Activated T-cell treated with anti-CD3 and anti-CD28 coated beads, Interleukin-2, amount 50 U/mL, for 24 hours (primary cell): ENCODE results near the gene CCNK.

ENCODE experiments used
- DNase-seq: peaks from one replicate; pipeline ENCODE4 v3.0.0-alpha.2; 2020
- H3K27ac Mint-ChIP-seq: 2 replicates; pipeline ENCODE4 v1.8.0; 2020; ENCODE audit warnings: mild to moderate bottlenecking, mixed read lengths
- H3K27me3 Mint-ChIP-seq: 2 replicates; pipeline ENCODE4 v1.8.0; 2020; ENCODE audit warnings: mixed read lengths
- H3K36me3 Mint-ChIP-seq: 2 replicates; pipeline ENCODE4 v1.8.0; 2020; ENCODE audit warnings: low read depth, mixed read lengths
- H3K4me1 Mint-ChIP-seq: 2 replicates; pipeline ENCODE4 v1.8.0; 2020; ENCODE audit warnings: low read depth, mixed read lengths
- H3K4me3 Mint-ChIP-seq: 2 replicates; pipeline ENCODE4 v1.8.0; 2020; ENCODE audit warnings: mild to moderate bottlenecking, moderate library complexity, mixed read lengths
- H3K9me3 Mint-ChIP-seq: 2 replicates; pipeline ENCODE4 v1.8.0; 2020; ENCODE audit warnings: mixed read lengths

CCNK gene

DNA sequence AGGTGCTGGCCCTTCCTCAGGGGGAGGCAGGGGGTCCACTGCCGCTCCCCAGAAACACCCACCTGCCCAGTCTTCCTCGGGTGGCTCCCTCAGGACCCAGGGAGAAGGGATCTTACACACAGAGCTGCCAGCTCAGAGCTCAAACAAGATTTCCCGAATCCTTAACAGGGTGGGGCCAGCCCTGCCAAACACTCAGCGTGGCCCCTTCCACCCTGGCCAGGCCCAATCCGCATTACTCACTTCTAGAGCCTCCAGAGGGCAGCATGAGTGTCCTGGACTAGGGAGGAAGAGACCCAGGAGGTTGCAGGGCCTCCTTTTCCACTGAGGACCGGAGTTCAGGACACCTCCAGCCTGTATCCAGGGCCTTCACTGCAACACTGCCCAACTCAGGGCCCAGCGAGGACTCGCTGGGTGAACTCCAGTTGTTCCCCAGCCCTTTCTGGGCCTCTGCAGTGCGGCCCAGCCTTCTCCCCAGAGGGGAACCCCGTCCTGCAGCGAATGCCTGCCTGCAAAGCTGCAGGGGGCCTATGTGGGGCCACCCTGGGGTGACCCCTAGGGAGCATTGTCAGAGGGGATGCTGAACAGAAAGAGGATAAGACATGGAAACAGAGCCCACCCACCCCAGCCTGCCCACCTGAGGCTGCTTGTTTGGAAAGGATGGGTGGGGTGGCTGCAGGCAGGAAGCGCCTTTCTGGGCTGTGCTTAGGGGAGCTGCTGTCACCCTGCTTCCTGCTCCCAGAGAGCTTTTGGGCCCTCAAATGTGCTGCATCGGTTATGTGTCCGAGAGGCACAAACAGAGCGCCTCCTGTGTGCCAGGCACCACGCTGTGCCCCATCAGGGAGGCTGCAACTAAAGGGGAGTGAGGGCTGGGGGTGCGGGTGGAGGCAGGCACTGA lies 43.8 kb downstream of the CCNK start:
- Mint-ChIP-seq H3K36me3 (no peaks in the 10 kb centered on the region), H3K4me1 (peaks cover 8% of the 10 kb centered on the region), H3K27ac (peak overlapping the region; percentile 59), H3K4me3 (no peak overlapping the region), H3K27me3 (no peaks in the 10 kb centered on the region), H3K9me3 (no peaks in the 10 kb centered on the region)
- no peak for DNase-seq

DNA sequence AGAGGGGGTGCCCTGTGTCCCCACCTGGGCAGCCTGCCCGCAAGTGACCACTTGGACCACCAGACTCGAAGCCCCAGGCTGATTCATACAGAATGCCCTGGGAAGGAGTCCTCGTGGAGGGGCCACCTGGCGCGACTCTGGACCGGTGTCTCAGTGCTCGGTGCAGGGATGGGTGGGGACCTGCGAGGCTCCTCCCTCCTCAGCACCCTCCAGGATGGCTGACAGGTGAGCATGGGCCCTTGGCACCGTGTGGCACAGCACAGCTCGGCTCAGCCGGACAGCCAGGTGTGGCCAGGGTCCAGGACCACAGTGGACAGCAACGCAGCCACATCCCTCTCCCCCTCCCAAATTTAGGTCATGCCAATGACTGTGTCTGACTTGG lies 44.5 kb downstream of the CCNK start:
- DNase-seq: no peak
- no peak overlapping the region for H3K27ac Mint-ChIP-seq
- H3K27me3 Mint-ChIP-seq: no peaks in the 10 kb centered on the region
- peaks cover 8% of the 10 kb centered on the region for H3K4me1 Mint-ChIP-seq
- H3K9me3 Mint-ChIP-seq: no peaks in the 10 kb centered on the region
- H3K4me3 Mint-ChIP-seq: no peak overlapping the region
- H3K36me3 Mint-ChIP-seq: no peaks in the 10 kb centered on the region

DNA sequence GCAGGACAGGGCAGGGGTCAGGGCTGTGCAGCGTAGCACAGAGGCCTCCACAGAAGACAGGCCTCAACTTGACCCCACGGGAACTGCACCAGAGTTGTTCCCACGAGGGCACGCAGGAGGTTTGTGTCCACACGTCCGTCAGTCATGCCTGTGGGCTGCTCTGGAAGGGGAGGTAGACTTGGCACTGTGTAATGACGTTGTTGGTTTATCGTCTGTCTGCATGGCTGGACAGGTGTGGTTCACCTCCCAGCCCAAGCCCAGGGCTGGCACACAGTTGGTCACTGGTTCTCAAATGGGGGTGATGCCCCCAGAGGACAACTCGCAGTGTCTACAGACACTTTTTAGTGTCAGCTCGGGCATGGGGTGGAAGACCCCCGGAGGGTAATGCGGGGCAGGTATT lies 45.8 kb downstream of the CCNK start:
- H3K27ac Mint-ChIP-seq: no peak overlapping the region
- H3K4me1 Mint-ChIP-seq: peaks cover 8% of the 10 kb centered on the region
- no peaks in the 10 kb centered on the region for H3K36me3 Mint-ChIP-seq
- H3K27me3 Mint-ChIP-seq: no peaks in the 10 kb centered on the region
- H3K9me3 Mint-ChIP-seq: no peaks in the 10 kb centered on the region
- DNase-seq: no peak
- no peak overlapping the region for H3K4me3 Mint-ChIP-seq

DNA sequence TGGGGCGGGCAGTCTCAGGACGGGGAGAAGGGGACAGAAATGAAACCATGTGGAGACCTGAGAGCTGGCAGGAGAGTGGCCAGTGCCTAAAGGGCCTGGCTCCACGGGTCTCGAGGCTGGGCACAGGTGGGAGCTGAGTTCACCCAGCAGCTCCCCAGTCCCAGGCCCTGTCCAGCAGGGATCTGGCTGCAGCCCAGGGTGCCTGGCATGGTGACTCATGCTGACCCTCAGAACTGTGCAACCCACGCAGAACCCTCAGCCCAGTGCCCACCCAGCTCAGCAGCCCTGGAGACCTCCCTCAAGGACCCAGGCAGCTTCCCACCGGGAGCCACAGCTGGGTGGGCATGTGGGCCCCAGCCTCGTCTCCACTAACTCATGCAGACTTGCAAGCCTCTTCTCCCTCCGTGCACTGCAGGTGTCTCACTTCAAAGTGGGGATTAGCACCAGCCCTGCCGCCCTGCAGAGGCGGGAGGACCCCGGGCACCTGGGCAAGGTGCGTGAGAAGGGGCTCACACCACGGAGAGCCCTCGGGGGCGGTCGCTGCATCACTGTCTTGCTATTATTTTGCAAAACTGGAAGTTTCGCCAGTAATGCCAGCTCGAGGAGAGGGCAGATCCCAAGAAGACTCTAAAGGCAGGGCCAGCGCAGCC lies 46.3 kb downstream of the CCNK start:
- no peaks in the 10 kb centered on the region for H3K36me3 Mint-ChIP-seq
- H3K27ac Mint-ChIP-seq: no peak overlapping the region
- H3K4me3 Mint-ChIP-seq: no peak overlapping the region
- H3K27me3 Mint-ChIP-seq: no peaks in the 10 kb centered on the region
- H3K9me3 Mint-ChIP-seq: no peaks in the 10 kb centered on the region
- H3K4me1 Mint-ChIP-seq: peaks cover 8% of the 10 kb centered on the region
- DNase-seq: no peak

DNA sequence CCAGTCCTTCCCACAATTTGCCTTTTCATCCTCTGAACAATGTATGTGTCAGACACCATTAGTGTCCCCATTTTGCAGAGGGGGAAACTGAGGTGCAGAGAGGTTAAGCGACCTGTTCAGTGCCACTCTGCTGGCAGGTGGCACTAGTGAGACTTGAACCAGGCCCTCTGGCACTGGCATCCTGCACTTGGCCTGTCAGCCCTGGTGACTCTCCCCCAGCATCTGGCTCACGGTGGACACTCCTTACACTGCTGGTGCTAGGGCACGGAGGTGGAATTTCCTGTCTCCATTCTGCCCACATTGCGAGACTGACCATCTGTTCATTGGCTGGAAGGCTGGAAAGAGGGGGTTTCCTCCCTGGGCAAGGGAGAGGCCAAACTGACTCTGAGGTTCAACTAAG lies 48.7 kb downstream of the CCNK start:
- no peaks in the 10 kb centered on the region for H3K9me3 Mint-ChIP-seq
- peaks cover 6% of the 10 kb centered on the region for H3K4me1 Mint-ChIP-seq
- H3K27ac Mint-ChIP-seq: no peak overlapping the region
- H3K4me3 Mint-ChIP-seq: no peak overlapping the region
- DNase-seq: no peak
- no peaks in the 10 kb centered on the region for H3K36me3 Mint-ChIP-seq
- no peaks in the 10 kb centered on the region for H3K27me3 Mint-ChIP-seq

DNA sequence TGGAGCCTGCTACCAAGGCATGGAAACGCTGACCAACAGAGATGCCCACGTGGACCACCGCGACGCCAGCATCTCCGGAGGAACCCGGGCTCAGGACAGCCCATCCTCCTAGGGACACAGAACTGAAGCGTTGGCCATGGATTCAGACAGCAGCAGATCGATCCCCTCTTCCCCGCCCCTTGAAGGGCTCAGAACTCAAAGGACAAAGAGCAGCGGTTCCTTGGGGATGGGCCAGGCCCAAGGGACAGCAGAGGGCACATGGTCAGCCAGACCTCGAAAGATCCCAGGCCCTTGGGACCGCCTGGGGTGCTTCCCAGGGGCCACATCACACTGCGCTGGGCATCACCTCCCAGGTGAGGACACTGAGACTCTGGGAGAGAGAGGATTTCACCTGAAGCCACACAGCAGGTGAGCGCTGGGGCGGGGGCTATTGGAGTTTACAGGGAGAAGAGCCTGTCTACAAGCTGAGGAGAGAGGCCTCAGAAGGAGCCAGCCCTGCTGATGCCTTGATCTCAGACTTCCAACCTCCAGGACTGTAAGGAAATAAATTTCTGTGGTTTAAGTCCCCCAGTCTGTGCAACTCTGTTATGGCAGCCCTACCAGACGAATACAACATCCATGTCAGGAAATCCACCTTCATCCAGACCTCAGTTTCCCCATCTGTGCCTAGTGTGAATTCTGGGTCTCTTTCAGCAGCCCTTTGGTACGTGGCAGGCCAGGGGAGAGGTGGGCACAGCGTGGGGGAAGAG lies 49.4 kb downstream of the CCNK start:
- H3K36me3 Mint-ChIP-seq: no peaks in the 10 kb centered on the region
- DNase-seq: no peak
- H3K27me3 Mint-ChIP-seq: no peaks in the 10 kb centered on the region
- H3K9me3 Mint-ChIP-seq: no peaks in the 10 kb centered on the region
- no peaks in the 10 kb centered on the region for H3K4me1 Mint-ChIP-seq
- H3K27ac Mint-ChIP-seq: no peak overlapping the region
- H3K4me3 Mint-ChIP-seq: no peak overlapping the region

DNA sequence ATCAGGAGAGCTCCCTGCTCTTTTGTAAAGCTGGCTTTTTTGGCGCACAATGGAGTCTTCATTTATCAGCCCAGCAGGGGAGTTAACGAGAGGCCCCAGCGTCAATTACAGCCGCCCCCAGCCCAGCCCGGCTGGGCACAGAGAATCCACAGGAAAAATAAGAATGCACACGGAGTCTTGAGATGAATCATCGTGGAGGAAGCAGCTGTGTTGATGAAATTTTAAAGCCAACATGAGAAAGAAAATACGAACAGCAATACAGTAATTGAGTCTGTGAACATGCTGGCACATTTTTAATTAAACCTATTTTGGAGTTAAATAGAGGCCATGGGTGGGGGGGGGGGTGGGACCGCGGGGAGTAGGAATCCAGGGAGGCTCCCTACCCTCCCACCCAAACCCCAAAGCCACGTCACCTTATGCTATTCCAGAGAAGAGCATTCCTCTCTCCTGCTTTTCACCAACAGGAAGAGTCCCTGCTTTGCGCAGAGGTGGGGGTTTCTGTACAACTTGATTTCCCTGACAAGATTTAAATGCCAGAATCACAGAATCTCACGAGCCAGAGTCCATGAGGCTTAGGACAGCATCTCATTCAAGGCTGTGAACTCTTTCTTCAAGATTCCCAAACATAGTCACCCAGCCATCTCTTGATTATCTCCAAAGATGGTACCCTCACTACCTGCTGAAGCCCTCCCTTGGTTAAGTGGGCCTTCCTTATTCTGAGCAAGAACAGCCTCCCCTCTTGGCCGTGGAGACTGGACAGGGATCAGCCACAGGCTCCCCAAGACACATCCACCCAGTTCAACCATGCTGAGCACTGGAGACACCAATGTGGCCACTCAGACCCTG lies 50.3 kb downstream of the CCNK start:
- H3K27ac Mint-ChIP-seq: no peak overlapping the region
- H3K36me3 Mint-ChIP-seq: no peaks in the 10 kb centered on the region
- H3K4me1 Mint-ChIP-seq: no peaks in the 10 kb centered on the region
- no peak for DNase-seq
- H3K9me3 Mint-ChIP-seq: no peaks in the 10 kb centered on the region
- H3K4me3 Mint-ChIP-seq: no peak overlapping the region
- H3K27me3 Mint-ChIP-seq: no peaks in the 10 kb centered on the region

DNA sequence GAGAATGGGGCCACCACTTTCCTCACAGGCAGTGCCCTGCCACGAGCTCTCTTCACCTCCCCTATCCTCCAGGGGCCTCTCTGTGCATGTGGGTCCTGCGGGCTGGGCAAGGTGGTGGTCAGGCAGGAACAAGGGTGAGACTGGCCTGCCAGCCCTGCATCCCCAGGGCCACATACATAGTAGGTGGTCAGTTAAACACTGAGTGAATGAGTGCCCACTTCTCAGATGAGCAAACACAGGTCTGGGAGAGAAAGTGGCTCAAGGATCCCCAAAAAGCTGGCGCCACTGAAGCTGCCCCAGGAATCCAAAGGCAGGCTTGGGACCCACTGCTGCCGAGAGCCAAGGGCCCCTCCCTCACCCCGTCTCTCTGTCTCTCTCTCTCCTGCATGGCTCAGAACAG lies 51.1 kb downstream of the CCNK start:
- Mint-ChIP-seq H3K27ac (peak overlapping the region; percentile 61), H3K36me3 (no peaks in the 10 kb centered on the region)

DNA sequence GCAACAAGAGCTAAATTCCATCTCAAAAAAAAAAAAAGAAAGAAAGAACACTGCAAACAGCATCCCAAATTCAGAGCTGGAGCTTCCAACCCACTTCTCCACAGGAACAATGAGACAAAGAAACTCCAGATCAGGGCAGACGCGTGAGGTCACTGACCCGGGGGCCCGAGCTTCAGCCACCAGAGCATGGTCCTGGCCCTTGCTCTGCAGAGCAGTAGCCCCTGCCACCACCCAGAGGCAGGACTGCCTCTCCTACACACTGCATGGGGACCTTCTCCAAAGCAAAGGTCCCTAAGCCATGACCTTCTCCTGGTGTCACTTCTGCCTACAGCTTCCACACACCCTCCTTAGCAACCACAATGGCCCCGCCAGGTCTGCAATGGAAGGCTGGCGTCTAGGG lies 53.1 kb downstream of the CCNK start:
- H3K36me3 Mint-ChIP-seq: no peaks in the 10 kb centered on the region
- no peak overlapping the region for H3K4me3 Mint-ChIP-seq
- no peaks in the 10 kb centered on the region for H3K9me3 Mint-ChIP-seq
- no peaks in the 10 kb centered on the region for H3K27me3 Mint-ChIP-seq
- H3K27ac Mint-ChIP-seq: no peak overlapping the region
- no peak for DNase-seq
- no peaks in the 10 kb centered on the region for H3K4me1 Mint-ChIP-seq

More for the DNA sequence above, 51.1 kb downstream of the CCNK start:
- DNase-seq: no peak
- no peaks in the 10 kb centered on the region for H3K27me3 Mint-ChIP-seq
- no peaks in the 10 kb centered on the region for H3K4me1 Mint-ChIP-seq
- H3K9me3 Mint-ChIP-seq: no peaks in the 10 kb centered on the region
- H3K4me3 Mint-ChIP-seq: no peak overlapping the region

DNA sequence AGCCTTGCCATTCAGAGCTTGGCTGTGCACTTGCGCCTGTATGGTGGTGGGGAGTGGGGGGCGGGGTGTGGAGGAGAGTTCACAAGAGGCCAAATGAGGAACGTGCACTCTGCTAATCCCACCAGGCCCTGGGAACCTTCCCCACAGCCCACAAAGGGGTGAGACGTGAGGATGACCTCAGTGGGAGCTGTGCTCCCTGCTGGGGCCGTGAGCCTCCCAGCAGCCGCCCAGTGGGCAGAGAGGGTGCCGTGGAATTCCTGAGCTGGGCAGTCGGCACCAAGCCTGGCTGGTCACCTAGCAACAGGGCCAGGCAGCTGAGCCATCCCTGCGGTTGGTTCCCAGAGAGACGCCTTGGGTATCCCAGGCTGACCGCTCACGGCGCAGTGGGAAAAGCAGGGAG lies 53.7 kb downstream of the CCNK start:
- H3K4me1 Mint-ChIP-seq: no peaks in the 10 kb centered on the region
- DNase-seq: no peak
- H3K9me3 Mint-ChIP-seq: no peaks in the 10 kb centered on the region
- H3K36me3 Mint-ChIP-seq: no peaks in the 10 kb centered on the region
- H3K27ac Mint-ChIP-seq: no peak overlapping the region
- no peaks in the 10 kb centered on the region for H3K27me3 Mint-ChIP-seq
- no peak overlapping the region for H3K4me3 Mint-ChIP-seq

DNA sequence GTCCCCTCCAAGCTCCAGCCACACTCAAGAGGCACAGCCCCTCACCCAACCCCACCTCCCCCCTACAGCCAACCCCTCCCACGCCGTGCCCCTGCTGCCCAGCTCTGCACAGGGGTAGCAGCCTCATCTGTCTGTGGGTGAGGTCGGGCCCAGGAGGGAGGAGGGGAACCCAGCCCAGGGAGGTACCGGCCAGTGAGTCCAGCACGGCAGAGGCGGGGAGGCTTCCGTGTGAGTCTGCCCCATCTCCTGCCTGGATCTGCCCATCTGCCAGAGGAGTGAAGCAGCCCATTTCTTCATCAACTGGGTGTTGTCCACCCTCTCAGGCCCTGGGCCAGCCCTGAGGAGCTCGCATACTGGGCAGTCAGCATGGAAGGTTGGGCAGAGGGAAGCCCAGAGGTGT lies 54.2 kb downstream of the CCNK start:
- H3K4me1 Mint-ChIP-seq: no peaks in the 10 kb centered on the region
- no peak overlapping the region for H3K4me3 Mint-ChIP-seq
- H3K27ac Mint-ChIP-seq: no peak overlapping the region
- DNase-seq: no peak
- no peaks in the 10 kb centered on the region for H3K36me3 Mint-ChIP-seq
- H3K27me3 Mint-ChIP-seq: no peaks in the 10 kb centered on the region
- H3K9me3 Mint-ChIP-seq: no peaks in the 10 kb centered on the region

DNA sequence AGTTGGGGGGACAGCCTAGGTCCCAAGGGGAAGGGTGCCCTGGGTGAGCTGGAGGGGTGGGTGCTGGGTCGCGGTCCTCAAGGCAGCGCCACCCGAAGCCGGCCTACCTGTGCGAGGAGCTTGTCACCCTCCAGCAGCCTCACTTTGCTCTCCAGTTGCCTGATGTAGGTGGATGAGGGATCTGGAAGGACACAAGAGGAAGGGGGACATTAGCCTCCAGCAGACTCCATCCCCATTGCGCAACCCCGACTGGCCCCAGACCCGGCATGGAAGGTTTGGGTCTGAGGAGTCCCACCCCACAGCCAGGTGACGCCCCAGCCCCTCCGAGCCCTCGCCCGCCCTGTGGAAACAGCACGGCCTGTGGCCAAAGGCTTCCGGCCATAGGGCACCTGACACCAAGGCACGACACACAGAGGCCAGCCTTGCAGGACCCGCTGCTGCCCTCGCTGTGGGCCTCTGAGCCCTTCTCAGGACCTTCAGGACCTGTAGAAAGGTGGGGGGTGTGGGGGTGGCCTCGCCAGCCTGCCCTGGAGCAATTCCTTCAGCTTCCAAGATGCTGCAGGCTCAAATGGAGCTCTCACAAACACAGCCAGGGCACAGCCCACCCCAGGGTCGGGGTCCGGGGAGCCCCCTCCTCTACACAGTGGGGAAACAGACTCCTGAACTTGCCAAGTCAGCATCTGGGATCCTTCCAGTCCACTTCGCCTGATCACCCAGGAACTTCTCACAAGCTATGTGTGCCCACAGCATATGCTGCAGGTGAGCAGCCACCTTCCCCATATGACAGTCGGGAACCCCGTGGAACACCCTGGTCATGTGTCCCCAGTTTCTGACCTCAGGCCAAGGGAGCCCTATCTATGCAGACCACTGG lies 54.9 kb downstream of the CCNK start:
- Mint-ChIP-seq H3K4me3 (no peak overlapping the region), H3K4me1 (no peaks in the 10 kb centered on the region), H3K36me3 (no peaks in the 10 kb centered on the region), H3K9me3 (no peaks in the 10 kb centered on the region), H3K27ac (no peak overlapping the region), H3K27me3 (no peaks in the 10 kb centered on the region)
- DNase-seq: no peak

DNA sequence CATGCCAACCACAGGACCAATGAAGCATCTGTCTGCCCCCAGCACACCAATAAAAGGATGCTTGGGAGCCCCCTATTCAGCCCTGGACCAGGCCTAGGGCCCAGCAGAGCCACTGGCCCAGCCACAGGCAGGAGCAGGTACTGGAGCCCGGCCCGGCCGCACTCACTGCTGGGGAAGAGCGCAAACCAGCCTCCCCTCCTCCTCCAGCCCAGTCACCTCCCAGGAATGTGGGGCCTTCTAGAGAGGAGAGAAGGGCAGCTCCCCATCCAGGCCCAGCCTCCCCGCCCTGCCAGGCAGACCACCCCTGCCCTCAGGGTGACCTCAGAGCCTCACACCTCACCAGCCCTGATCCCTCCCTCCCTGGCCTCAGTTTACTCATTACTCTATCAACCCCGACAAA lies 56.2 kb downstream of the CCNK start:
- H3K4me3 Mint-ChIP-seq: no peak overlapping the region
- H3K27me3 Mint-ChIP-seq: no peaks in the 10 kb centered on the region
- peaks cover 6% of the 10 kb centered on the region for H3K4me1 Mint-ChIP-seq
- H3K27ac Mint-ChIP-seq: no peak overlapping the region
- H3K9me3 Mint-ChIP-seq: no peaks in the 10 kb centered on the region
- DNase-seq: no peak
- no peaks in the 10 kb centered on the region for H3K36me3 Mint-ChIP-seq
